ENCODE measurements around the gene REPS2. TPM values are rescaled to one million over a fixed set of nuclear protein-coding genes. Genes with fewer than 3 reads are reported as not detected.

The REPS2 gene
- total RNA-seq, 1 experiment from 2014 or later, result 1.1 TPM

GRCh38 chrX:17098516-17099247, 152.2 kb downstream of the REPS2 start:
- no peak for DNase-seq (ENCODE audit: low read depth, low spot score)
- in situ Hi-C loops (cut with HindIII; ENCODE audit: low pct_unique_long_range_greater_than_20kb, low sequenced_read_pairs), result no loop called here

- in situ Hi-C loops (cut with HindIII; ENCODE audit: low pct_unique_long_range_greater_than_20kb, low sequenced_read_pairs), result no loop called here
- DNase-seq (ENCODE audit: low read depth, low spot score), result no peak
Measured at GRCh38 chrX:17104433-17104832, 158.0 kb downstream of the REPS2 start.

- in situ Hi-C loops (cut with HindIII; ENCODE audit: low pct_unique_long_range_greater_than_20kb, low sequenced_read_pairs), result no loop called here
- no peak for DNase-seq (ENCODE audit: low read depth, low spot score)
Measured at GRCh38 chrX:17120816-17121215, 174.4 kb downstream of the REPS2 start.

- no peak for DNase-seq (ENCODE audit: low read depth, low spot score)
- in situ Hi-C loops (cut with HindIII; ENCODE audit: low pct_unique_long_range_greater_than_20kb, low sequenced_read_pairs), result no loop called here
Measured at GRCh38 chrX:17154001-17154400, 207.5 kb downstream of the REPS2 start.

GRCh38 chrX:17160975-17161374, 214.5 kb downstream of the REPS2 start:
- DNase-seq (ENCODE audit: low read depth, low spot score), result peak; percentile 14
- in situ Hi-C loops (cut with HindIII; ENCODE audit: low pct_unique_long_range_greater_than_20kb, low sequenced_read_pairs), result no loop called here

GRCh38 chrX:17161991-17162390, 215.5 kb downstream of the REPS2 start:
- DNase-seq (ENCODE audit: low read depth, low spot score), result peak; percentile 3
- in situ Hi-C loops (cut with HindIII; ENCODE audit: low pct_unique_long_range_greater_than_20kb, low sequenced_read_pairs), result no loop called here

GRCh38 chrX:17164079-17164478, 217.6 kb downstream of the REPS2 start:
- in situ Hi-C loops (cut with HindIII; ENCODE audit: low pct_unique_long_range_greater_than_20kb, low sequenced_read_pairs), result no loop called here
- DNase-seq (ENCODE audit: low read depth, low spot score), result no peak

- in situ Hi-C loops (cut with HindIII; ENCODE audit: low pct_unique_long_range_greater_than_20kb, low sequenced_read_pairs), result no loop called here
- no peak for DNase-seq (ENCODE audit: low read depth, low spot score)
Measured at GRCh38 chrX:17164941-17165340, 218.5 kb downstream of the REPS2 start.

- in situ Hi-C loops (cut with HindIII; ENCODE audit: low pct_unique_long_range_greater_than_20kb, low sequenced_read_pairs), result no loop called here
- DNase-seq (ENCODE audit: low read depth, low spot score), result no peak
Measured at GRCh38 chrX:17167915-17168314, 221.5 kb downstream of the REPS2 start.

GRCh38 chrX:17170973-17171372, 224.5 kb downstream of the REPS2 start:
- in situ Hi-C loops (cut with HindIII; ENCODE audit: low pct_unique_long_range_greater_than_20kb, low sequenced_read_pairs), result no loop called here
- no peak for DNase-seq (ENCODE audit: low read depth, low spot score)

GRCh38 chrX:17174671-17175070, 228.2 kb downstream of the REPS2 start:
- no peak for DNase-seq (ENCODE audit: low read depth, low spot score)
- in situ Hi-C loops (cut with HindIII; ENCODE audit: low pct_unique_long_range_greater_than_20kb, low sequenced_read_pairs), result no loop called here

- in situ Hi-C loops (cut with HindIII; ENCODE audit: low pct_unique_long_range_greater_than_20kb, low sequenced_read_pairs), result no loop called here
- DNase-seq (ENCODE audit: low read depth, low spot score), result no peak
Measured at GRCh38 chrX:17182317-17182716, 235.9 kb downstream of the REPS2 start.

- in situ Hi-C loops (cut with HindIII; ENCODE audit: low pct_unique_long_range_greater_than_20kb, low sequenced_read_pairs), result no loop called here
- no peak for DNase-seq (ENCODE audit: low read depth, low spot score)
Measured at GRCh38 chrX:17183566-17183965, 237.1 kb downstream of the REPS2 start.

- DNase-seq (ENCODE audit: low read depth, low spot score), result no peak
- in situ Hi-C loops (cut with HindIII; ENCODE audit: low pct_unique_long_range_greater_than_20kb, low sequenced_read_pairs), result no loop called here
Measured at GRCh38 chrX:17185431-17185830, 239.0 kb downstream of the REPS2 start.

- no peak for DNase-seq (ENCODE audit: low read depth, low spot score)
- in situ Hi-C loops (cut with HindIII; ENCODE audit: low pct_unique_long_range_greater_than_20kb, low sequenced_read_pairs), result no loop called here
Measured at GRCh38 chrX:17187136-17187756, 240.8 kb downstream of the REPS2 start.

- in situ Hi-C loops (cut with HindIII; ENCODE audit: low pct_unique_long_range_greater_than_20kb, low sequenced_read_pairs), result no loop called here
- DNase-seq (ENCODE audit: low read depth, low spot score), result no peak
Measured at GRCh38 chrX:17192106-17192505, 245.6 kb downstream of the REPS2 start.
